Smooth muscle cell (in vitro differentiated cells): Measurements from ENCODE around the gene DRC1. TPM values are rescaled to one million over a fixed set of nuclear protein-coding genes. Genes with fewer than 3 reads are reported as not detected.

Experiments used
- DNase-seq: peaks from one replicate; lab custom pipeline; 2025; ENCODE audit not compliant: unreplicated experiment; lab: John Stamatoyannopoulos, UW
- H2AFZ ChIP-seq: fragments of 200-600 bp; sonication (generic); 2 replicates; pipeline ENCODE4 v1.6.0; 2016; ENCODE audit warnings: antibody characterized with exemption, low read depth, mild to moderate bottlenecking
- H3F3A ChIP-seq: fragments of 200-600 bp; sonication (generic); 2 replicates; pipeline ENCODE4 v1.6.0; 2017; ENCODE audit warnings: antibody characterized with exemption, low read depth
- H3K27ac ChIP-seq: fragments of 200-600 bp; sonication (generic); 2 replicates; pipeline ENCODE4 v1.5.1; 2016; ENCODE audit warnings: low read depth, mild to moderate bottlenecking
- H3K27me3 ChIP-seq: fragments of 200-600 bp; sonication (generic); 2 replicates; pipeline ENCODE4 v1.6.1; 2016; ENCODE audit warnings: low read depth, mild to moderate bottlenecking
- H3K36me3 ChIP-seq: fragments of 200-600 bp; sonication (generic); 2 replicates; pipeline ENCODE4 v1.5.1; 2016; ENCODE audit warnings: low read depth
- H3K4me1 ChIP-seq: fragments of 200-600 bp; sonication (generic); 2 replicates; pipeline ENCODE4 v1.5.1; 2016; ENCODE audit warnings: low read depth
- H3K4me2 ChIP-seq: fragments of 200-600 bp; sonication (generic); 2 replicates; pipeline ENCODE4 v1.6.0; 2016; ENCODE audit warnings: mild to moderate bottlenecking
- H3K4me3 ChIP-seq: fragments of 200-600 bp; sonication (generic); 2 replicates; pipeline ENCODE4 v1.5.1; 2016; ENCODE audit warnings: mild to moderate bottlenecking
- H3K79me2 ChIP-seq: fragments of 200-600 bp; sonication (generic); 2 replicates; pipeline ENCODE4 v1.6.0; 2016; ENCODE audit warnings: low read depth, mild to moderate bottlenecking
- H3K9ac ChIP-seq: fragments of 200-600 bp; sonication (generic); 2 replicates; pipeline ENCODE4 v1.6.0; 2016; ENCODE audit warnings: low read depth
- H3K9me3 ChIP-seq: fragments of 200-600 bp; sonication (generic); replicated peaks from 2 replicates; pipeline ENCODE4 v1.5.1; 2016; ENCODE audit warnings: low read depth
- H4K20me1 ChIP-seq: fragments of 200-600 bp; sonication (generic); 2 replicates; pipeline ENCODE4 v1.6.0; 2016; ENCODE audit warnings: low read depth
- CTCF ChIP-seq: fragments of 200-600 bp; sonication (generic); IDR thresholded peaks from 2 replicates; pipeline ENCODE4 v1.5.1; 2017; ENCODE audit warnings: borderline replicate concordance, mild to moderate bottlenecking, antibody characterized with exemption; ENCODE audit not compliant: insufficient read depth, poor library complexity, severe bottlenecking
- WGBS: methylation state at CpG from one replicate; pipeline ENCODE4 v1.1.7; 2016; ENCODE audit warnings: low lambda C conversion rate; 5-methylcytosine and 5-hydroxymethylcytosine counted together
- polyA plus RNA-seq: library from polyadenylated mRNA; unstranded; fragments of >200 nt; fragmentation: Nextera tagmentation; extraction: Ambion mirVana; gene quantifications from 2 replicates; pipeline ENCODE4 v1.2.1, GENCODE V29; 2016
- total RNA-seq: library from RNA; depleted of rRNA; stranded (reverse); fragments of >200 nt; gene quantifications from 2 replicates; pipeline ENCODE4 v1.2.3, GENCODE V29; 2014

DRC1 gene
- total and polyA plus RNA-seq, 2 experiments from 2014 or later: 0.14 TPM; not detected in 1

- Histone ChIP-seq H3K27ac (peak overlapping the region; percentile 93), H2AFZ (no peak overlapping the region), H3K9me3 (no peaks in the 10 kb centered on the region), H3K4me1 (peaks cover 6% of the 10 kb centered on the region), H3F3A (peaks cover 17% of the 10 kb centered on the region), H3K4me2 (peak overlapping the region; percentile 75), H3K9ac (peak overlapping the region; percentile 76), H4K20me1 (peaks cover 71% of the 10 kb centered on the region), H3K36me3 (no peaks in the 10 kb centered on the region), H3K27me3 (no peaks in the 10 kb centered on the region), H3K79me2 (peaks cover 92% of the 10 kb centered on the region), H3K4me3 (no peak overlapping the region)
- no peak for TF ChIP-seq CTCF
- WGBS: 92% methylated on average over 2 of the region's 2 CpGs
- no peak for DNase-seq
These were observed 45.6 kb upstream of the DRC1 start for GRCh38 chr2:26356111-26356510.

DNA sequence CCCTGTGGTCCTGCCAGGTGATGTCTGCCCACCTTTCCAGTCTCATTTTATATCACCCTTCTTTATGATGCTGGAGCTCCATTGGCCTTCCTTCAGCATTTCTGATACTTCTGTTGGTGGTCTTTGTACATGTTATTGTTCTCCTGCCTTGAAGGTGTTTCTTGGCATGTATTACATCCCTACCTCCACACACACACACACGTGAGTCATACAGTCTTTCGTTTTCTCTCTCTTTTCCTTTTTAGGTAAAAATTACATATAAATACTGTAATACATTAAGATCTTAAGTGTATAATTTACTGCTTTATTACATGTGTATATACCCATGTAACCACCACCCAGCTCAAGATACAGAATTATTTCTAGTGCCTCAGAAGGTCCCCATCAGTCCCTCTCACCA, 44.9 kb upstream of the DRC1 start:
- DNase-seq: no peak
- no peak overlapping the region for H3K4me3 ChIP-seq
- H3K27ac ChIP-seq: peak overlapping the region; percentile 93
- TF ChIP-seq CTCF: no peak
- peaks cover 91% of the 10 kb centered on the region for H3K79me2 ChIP-seq
- no peaks in the 10 kb centered on the region for H3K27me3 ChIP-seq
- no peak overlapping the region for H3K4me2 ChIP-seq
- 78% methylated on average over 2 of the region's 2 CpGs for WGBS
- no peaks in the 10 kb centered on the region for H3K36me3 ChIP-seq
- no peaks in the 10 kb centered on the region for H3K9me3 ChIP-seq
- H2AFZ ChIP-seq: no peak overlapping the region
- H4K20me1 ChIP-seq: peaks cover 74% of the 10 kb centered on the region
- peaks cover 17% of the 10 kb centered on the region for H3F3A ChIP-seq
- H3K4me1 ChIP-seq: peaks cover 6% of the 10 kb centered on the region
- no peak overlapping the region for H3K9ac ChIP-seq

DNA sequence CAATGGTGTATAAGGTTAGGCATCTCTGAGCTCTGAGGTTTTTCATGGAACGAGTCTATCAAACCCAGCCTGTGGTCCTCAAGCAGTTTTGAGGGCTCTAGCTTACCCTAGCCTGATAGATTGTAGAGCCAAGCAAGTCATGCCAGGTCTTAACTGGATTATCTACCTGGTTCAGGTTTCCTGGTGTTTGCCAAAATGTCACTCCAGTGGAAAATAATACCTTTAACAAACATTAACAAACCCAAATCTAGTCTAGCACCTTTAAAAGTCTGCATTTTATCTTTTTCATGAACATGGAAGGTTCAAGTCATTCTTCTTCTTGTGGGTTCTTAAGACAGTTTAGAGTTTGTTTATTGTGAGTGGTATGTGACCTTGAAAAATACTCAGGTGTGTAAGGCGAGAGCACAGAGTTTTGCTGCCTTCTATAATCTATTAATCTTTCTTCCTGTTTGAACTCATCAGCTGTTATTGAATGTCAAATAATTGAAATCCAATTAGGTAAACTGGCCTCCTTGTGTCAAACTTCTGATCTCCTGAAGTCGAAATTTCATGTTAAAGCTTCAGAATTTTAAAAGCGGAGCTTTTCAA, 41.7 kb upstream of the DRC1 start:
- Histone ChIP-seq H3K4me3 (no peak overlapping the region), H3K4me1 (peaks cover 4% of the 10 kb centered on the region), H3K79me2 (peaks cover 86% of the 10 kb centered on the region), H3K36me3 (no peaks in the 10 kb centered on the region), H3K27ac (no peak overlapping the region), H4K20me1 (peaks cover 94% of the 10 kb centered on the region), H3K27me3 (no peaks in the 10 kb centered on the region), H3F3A (peaks cover 2% of the 10 kb centered on the region), H3K4me2 (no peak overlapping the region), H3K9me3 (no peaks in the 10 kb centered on the region), H3K9ac (no peak overlapping the region), H2AFZ (no peak overlapping the region)
- no peak for TF ChIP-seq CTCF
- 98% methylated on average over 4 of the region's 4 CpGs for WGBS
- no peak for DNase-seq

- Histone ChIP-seq H4K20me1 (peaks cover 82% of the 10 kb centered on the region), H2AFZ (no peak overlapping the region), H3K27ac (no peak overlapping the region), H3K79me2 (peaks cover 75% of the 10 kb centered on the region), H3K4me1 (peaks cover 12% of the 10 kb centered on the region), H3F3A (no peaks in the 10 kb centered on the region), H3K4me2 (no peak overlapping the region), H3K9me3 (no peaks in the 10 kb centered on the region), H3K27me3 (no peaks in the 10 kb centered on the region), H3K36me3 (peaks cover 8% of the 10 kb centered on the region), H3K4me3 (no peak overlapping the region), H3K9ac (no peak overlapping the region)
- no peak for TF ChIP-seq CTCF
- WGBS: 98% methylated on average over 4 of the region's 4 CpGs
- no peak for DNase-seq
These were observed 38.4 kb upstream of the DRC1 start for GRCh38 chr2:26363323-26363722.
